PC-3 (cell line): ENCODE data around the gene C3orf33.

Experiments used
- CTCF ChIP-seq: fragments of 300-600 bp; sonication (generic); conservative IDR thresholded peaks from 2 replicates; pipeline ENCODE4 v1.5.1; 2017; ENCODE audit warnings: antibody characterized with exemption, low read depth, mild to moderate bottlenecking, low read length
- EZH2phosphoT487 ChIP-seq: fragments of 300-600 bp; sonication (generic); IDR thresholded peaks from 2 replicates; pipeline ENCODE4 v1.6.1; 2018; ENCODE audit warnings: mild to moderate bottlenecking, antibody characterized with exemption, low read length, borderline replicate concordance

GRCh38 chr3:155843569-155843968 is 37.5 kb upstream of the C3orf33 start:
- TF ChIP-seq CTCF (no peak), EZH2phosphoT487 (no peak)
